NCI-H82 (cell line): ENCODE results near the gene DCP1B.
"Not testable (repeated sequence)": the region's sequence is repeated elsewhere in the genome, so short reads cannot be mapped to it uniquely, and the experiment has no call there.

Source experiments
- DNase-seq: peaks from one replicate; lab custom pipeline; 2025; lab: John Stamatoyannopoulos, UW

Gene DCP1B

GRCh38 chr12:1974812-1975211, 29.4 kb downstream of the DCP1B start:
- no peak for DNase-seq

DNA sequence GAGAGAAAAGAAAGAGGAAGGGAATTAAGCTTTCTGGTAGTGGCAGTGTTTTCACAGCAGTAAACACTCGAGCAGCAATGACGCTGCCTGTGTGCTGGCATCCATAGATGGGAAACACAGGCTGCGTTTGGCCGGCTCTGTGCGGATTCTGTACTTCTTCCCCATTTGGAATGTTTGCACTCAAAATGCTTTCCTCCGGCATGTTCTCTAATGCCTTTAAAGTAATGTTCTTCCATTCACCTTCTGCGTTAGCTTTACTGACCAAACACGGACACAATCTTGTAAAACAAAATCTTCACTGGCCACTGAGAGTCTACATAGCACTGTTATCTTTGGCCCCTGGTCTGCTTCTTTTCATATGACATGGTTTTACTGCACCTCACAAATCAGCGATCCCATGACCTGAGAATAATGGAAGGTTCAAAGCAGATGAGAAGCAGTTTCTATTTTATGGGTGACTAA, 31.4 kb downstream of the DCP1B start:
- no peak for DNase-seq

- DNase-seq, result no peak
Measured at GRCh38 chr12:1972260-1972659, 32.0 kb downstream of the DCP1B start.

DNA sequence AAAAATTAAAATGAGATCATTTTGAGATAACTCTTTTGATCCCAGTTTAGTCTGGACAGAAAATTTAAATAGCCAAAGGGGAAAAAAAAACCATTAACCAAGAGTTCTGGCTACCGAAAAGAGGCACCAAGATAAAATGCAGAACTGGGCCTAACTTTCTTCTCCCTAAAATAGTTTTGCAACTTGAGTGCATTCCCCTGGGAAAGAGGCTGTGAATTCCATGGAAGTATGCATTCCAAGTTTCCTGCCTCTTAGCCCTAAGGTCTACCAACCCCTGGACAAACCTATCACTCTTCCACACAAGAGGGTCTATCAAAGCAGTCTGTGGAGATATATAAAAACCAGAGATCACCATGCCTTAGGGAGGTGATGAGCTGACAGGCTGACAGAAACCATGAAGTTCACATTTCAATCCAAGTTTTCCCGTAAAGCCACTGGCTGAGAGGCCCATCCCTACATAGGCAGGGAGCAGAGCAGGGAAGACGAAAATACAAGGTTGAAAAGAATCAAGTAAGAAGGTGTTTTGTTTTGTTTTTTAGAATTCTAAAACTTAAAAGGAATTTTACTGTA, 33.8 kb downstream of the DCP1B start:
- no peak for DNase-seq

GRCh38 chr12:1966561-1967226, 37.6 kb downstream of the DCP1B start:
- DNase-seq, result peak; percentile 10

GRCh38 chr12:1965916-1966315, 38.3 kb downstream of the DCP1B start:
- no peak for DNase-seq

DNA sequence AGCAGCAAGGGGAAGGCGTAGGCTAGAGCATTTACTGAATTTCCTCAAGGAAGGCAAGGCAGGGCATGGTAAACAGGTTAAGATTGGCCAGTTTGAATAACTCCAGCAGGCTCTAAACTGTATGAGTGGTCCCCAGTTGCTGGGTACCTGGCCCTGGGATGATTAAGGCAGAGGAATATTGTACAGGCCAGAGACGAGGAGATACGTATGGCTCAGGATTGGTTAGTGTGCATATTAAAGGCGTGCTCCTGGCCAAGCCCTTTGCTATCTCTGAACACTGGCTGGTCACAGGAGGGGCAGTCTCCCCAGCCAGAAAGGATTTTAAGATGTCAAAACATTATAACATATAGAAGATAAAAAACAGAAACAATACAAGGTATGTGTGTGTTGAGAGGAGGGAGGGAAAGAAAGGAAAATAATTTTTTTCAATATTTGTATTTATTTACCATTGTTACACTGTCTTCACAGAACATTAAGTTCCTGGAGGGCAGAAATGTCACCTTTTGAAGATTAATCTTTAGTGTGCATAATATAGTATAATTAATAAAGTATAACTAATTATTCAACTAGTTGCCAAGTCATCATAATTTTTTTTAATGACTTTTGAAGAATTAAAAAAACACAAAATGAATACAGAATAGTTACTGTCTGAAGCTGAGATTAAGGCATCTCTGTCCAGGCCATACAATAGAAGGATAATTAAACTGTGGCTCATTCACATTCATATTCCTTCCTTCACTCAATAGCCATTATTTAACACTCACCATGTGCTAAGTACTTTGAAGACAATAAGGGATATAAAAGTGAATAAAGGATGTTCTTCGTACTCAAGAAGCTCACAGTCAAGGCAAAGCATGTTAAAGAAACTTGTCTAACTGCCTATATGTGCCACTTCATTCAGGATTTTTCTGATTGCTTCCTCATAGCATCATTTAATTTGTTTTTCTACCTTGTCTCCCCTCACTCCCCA, 41.9 kb downstream of the DCP1B start:
- no peak for DNase-seq

- no peak for DNase-seq
Measured at GRCh38 chr12:1956716-1957115, 47.5 kb downstream of the DCP1B start.

- no peak for DNase-seq
Measured at GRCh38 chr12:1949771-1950470, 54.3 kb downstream of the DCP1B start.

DNA sequence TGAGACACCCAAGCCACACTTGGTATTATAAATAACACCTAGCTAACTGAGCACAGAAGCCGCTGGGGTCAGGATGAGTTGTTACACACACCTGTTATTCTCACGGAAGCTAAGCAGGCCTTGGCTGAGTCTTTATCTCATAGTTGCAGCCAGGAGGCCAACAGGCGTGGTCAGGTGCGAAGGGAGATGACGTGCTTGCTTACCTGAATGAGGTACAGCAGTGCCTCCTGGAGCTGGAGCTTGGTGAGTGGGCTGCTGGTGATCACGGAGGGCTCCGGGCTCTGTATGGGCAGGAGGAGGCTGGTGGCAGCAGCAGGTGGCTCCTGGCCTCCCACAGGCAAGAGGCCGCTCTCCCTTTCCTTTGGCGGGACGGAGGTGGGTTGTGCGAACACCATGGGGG, 55.4 kb downstream of the DCP1B start:
- no peak for DNase-seq

DNA sequence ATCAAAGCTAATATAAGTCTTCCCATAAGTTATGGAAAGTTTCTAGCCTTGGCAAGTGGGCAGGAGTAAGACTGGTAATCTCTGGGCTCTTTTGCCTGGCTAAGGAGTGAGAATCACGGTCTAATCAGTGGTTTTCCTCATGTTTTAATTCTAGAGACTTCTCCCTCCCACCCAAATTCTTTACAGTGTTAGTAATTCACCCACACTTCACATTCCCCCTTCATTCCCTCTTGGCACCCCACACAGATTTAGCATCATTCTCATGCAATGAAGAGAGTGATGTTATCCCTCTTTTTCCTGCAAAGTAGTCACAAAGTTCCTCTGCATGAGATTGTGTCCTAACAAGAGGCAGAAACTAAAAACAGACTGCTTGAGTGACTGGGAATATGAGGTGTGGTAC, 57.2 kb downstream of the DCP1B start:
- DNase-seq, result no peak

GRCh38 chr12:1946296-1946695, 58.0 kb downstream of the DCP1B start:
- DNase-seq, result peak; percentile 34

DNA sequence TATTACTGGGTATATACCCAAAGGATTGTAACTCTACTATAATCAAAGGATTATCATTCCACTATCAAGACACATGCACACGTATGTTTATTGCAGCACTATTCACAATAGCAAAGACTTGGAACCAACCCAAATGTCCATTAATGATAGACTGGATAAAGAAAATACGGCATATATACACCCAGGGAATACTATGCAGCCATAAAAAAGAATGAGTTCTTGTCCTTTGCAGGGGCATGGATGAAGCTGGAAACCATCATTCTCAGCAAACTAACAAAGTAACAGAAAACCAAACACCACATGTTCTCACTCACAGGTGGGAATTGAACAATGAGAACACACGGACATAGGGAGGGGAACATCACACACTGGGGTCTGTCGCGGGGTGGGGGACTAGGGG, 58.8 kb downstream of the DCP1B start:
- not testable (repeated sequence) for DNase-seq

DNA sequence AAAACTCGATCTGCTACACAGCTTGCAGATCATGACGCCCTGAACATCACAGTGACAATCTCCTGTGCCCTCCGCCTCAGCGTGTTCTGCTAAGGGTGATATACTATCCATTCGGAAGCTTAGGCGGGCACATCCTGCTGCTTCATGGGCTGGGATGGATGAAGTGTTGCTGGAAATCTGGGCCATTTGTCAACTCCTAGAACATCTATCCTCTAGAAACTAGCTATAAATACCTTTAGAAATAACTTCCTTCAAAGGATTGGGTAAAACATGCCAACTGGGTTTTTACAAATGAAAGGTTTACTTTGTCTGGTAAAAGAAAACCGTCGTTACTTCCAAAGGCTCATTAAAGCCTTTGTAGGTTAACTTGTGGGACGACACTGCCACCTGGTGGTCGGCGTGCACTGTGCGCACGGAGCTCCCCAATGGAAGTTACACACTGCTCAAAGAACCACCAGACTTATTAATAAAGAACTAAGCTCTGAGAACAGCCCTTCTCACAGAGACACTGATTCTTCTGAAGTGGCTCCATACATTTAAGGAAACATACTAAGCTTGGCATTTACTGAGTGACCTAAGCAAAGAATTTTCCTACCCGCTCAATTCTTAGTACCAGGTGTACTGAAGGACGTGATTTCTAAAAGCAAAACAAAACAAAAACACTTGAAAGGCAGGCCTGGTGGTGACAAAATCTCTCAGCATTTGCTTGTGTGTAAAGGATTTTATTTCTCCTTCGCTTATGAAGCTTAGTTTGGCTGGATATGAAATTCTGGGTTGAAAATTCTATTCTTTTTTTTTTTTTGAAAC, 64.3 kb downstream of the DCP1B start:
- peak; percentile 85 for DNase-seq

GRCh38 chr12:1939331-1939730, 64.9 kb downstream of the DCP1B start:
- DNase-seq, result no peak

DNA sequence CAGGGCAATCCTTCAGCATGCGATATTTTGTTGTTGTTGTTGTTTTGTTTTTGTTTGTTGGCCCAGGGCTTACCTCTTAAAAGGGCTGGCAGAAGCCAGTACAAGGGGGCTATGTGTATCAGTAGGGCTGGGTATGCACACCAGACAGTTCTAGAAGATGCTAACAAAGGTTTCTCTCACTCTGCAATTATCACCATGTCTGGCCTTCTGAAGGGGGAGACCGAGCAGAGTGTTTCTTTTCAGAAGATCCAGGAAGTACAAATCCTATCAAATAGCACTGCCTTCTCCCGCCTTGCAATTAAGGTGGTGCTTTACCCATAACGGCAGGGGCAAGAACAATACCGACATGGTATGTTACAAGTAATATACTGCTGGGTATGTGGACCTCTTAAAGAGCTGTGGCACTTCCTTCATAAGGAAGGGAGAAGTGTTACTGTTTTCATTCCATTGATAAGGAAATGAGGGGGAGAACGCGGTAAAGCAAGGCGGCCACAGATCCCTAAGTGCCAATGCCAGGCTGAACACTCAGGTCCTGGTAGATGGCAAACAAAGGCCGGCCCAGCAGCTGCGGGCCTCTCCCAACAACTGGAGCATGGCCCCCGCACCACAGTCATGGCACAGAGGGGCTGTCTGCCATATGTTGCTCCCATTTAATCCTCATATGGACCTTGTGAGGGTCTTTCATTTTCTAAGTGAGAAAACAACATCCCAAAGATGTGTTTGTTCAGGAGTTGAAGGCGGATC, 66.6 kb downstream of the DCP1B start:
- no peak for DNase-seq

- DNase-seq, result peak; percentile 51
Measured at GRCh38 chr12:1936406-1937320, 67.6 kb downstream of the DCP1B start.

DNA sequence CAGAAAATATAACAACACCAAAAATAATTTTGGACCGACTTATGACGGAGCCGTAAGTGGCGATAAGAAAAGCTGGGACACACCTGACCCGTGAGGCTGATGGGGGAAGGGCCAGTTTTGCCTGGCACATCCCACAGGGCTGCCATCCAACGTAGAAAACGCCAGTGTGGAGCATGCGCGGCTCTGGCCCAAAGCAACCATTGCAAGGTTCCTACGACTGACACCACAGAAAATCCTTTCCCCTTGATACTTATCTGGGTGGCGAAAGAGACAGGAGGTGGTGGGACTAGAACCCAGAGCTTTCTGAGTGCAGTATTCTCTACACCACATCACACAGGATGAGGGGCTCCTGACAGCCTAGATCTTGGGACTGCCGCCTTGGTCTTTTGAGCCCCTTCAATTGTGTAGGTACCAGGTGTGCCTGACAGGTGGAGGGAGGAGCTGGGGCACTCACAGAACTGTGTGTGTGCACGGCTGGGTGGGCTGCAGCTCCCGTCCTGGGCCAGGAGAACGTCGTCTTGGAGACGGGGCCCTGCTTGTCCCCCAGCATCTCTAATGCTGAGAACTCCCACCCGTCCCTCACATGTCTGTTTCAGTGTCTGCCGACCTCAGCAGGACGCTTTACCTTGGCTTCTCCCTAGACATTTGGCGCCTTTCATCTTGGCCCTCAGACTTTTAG, 68.4 kb downstream of the DCP1B start:
- no peak for DNase-seq

DNA sequence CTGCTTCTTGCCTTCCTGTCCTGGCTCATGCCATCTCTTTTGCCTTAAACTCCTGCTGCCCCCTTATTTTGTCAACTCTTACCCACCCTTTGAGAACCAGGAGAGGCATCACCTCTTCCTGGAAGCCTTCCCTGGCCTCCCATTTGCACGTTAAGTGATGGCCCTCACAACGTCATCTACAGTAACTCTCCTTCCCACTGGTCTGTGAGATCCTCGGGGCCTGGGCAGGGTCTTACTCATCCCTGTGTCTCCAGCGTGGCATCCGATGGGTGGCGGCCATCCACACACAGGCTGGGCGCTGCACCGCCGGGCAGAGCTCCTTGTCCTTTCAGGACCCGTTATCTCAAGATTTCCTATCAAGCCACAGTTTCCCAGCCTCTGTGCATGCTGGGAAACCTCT, 69.0 kb downstream of the DCP1B start:
- no peak for DNase-seq
